Measurements from ENCODE around the gene ERFE. TPM values are rescaled to one million over a fixed set of nuclear protein-coding genes. Genes with fewer than 3 reads are reported as not detected.
A peak's percentile ranks its signal among the peaks of the same experiment; 100 is the strongest.

The ERFE gene
- total and polyA plus RNA-seq, 2 of the 4 experiments (the other 2 are of a cell fraction), result 1.3 to 3.5 TPM

- Histone ChIP-seq H3K4ac (ENCODE audit: low read depth, low read length) (no peak overlapping the region), H3K23ac (ENCODE audit: low read depth, low read length) (no peak overlapping the region), H2BK5ac (ENCODE audit: low read depth, low read length, poor library complexity, severe bottlenecking) (no peak overlapping the region), H4K91ac (ENCODE audit: insufficient read depth, low read depth, low read length) (no peak overlapping the region), H3K27ac (ENCODE audit: insufficient read depth, low read length) (no peak overlapping the region), H3K4me3 (ENCODE audit: insufficient read depth, low read depth, low read length) (no peak overlapping the region), H3K4me1 (ENCODE audit: control insufficient read depth, insufficient read depth, low read length) (peaks cover 19% of the 10 kb centered on the region), H4K8ac (ENCODE audit: low read depth in 2 of 2, low read length in 2 of 2) (no peak overlapping the region), H3K79me1 (ENCODE audit: low read depth in 1 of 2, low read length in 2 of 2) (no peaks in the 10 kb centered on the region; a peak in 1 of 4 replicates), H2BK120ac (ENCODE audit: low read depth, low read length) (no peak overlapping the region), H4K5ac (ENCODE audit: low read depth, low read length) (no peak overlapping the region), H3K9me1 (ENCODE audit: insufficient read depth, low read length) (0 out of 2 replicates have a peak, but pooled peaks cover 7% of the 10 kb centered on the region), H2AFZ (replicated peaks; ENCODE audit: low read length, poor library complexity) (peak overlapping the region; percentile 87), H2BK15ac (ENCODE audit: low read depth, low read length) (no peak overlapping the region; the same call in 2 of the 3 replicates), H3K9ac (ENCODE audit: low read depth, low read length) (no peak overlapping the region), H4K20me1 (ENCODE audit: insufficient read depth, low read length) (no peaks in the 10 kb centered on the region), H2AK5ac (ENCODE audit: low read depth, low read length) (peak overlapping the region; percentile 47; the same call in 1 of the 2 replicates), H3K27me3 (ENCODE audit: control insufficient read depth, insufficient read depth, low read length) (no peaks in the 10 kb centered on the region; the same call in 1 of the 2 replicates), H3K4me2 (ENCODE audit: low read depth, low read length) (no peak overlapping the region), H2AK9ac (replicated peaks; ENCODE audit: low read depth, low read length, poor library complexity) (peak overlapping the region; percentile 59), H3K18ac (ENCODE audit: low read depth, low read length) (no peak overlapping the region), H3K36me3 (ENCODE audit: control insufficient read depth, insufficient read depth, low read length) (no peaks in the 10 kb centered on the region), H2BK20ac (ENCODE audit: low read depth, low read length) (no peak overlapping the region), H3K56ac (ENCODE audit: extremely low read depth, insufficient read depth, low read length) (no peak overlapping the region), H3K9me3 (ENCODE audit: control insufficient read depth, insufficient read depth, low read length) (no peaks in the 10 kb centered on the region), H3K14ac (replicated peaks; ENCODE audit: low read depth, low read length) (no peak overlapping the region)
- ChIA-PET CTCF (no interaction called here), POLR2A (ENCODE audit: unreplicated experiment) (no interaction called here)
- ATAC-seq (ENCODE audit: low read depth) (no peak), DNase-seq (no peak)
- intact Hi-C loops (cut with micrococcal nuclease), result no loop called here
- no TSS peak for BruUV-seq (replicated peaks)
- in situ Hi-C loops (cut with MboI; ENCODE audit: low sequenced_read_pairs), result no loop called here
- dilution Hi-C loops (cut with HindIII; ENCODE audit: low sequenced_read_pairs, unreplicated experiment), result no loop called here
- WGBS, 2 experiments (ENCODE audit: extremely low coverage in 2 of 2, insufficient read length in 1 of 2), result 71% methylated on average over 6 of the region's 21 CpGs; no CpG with 5 or more reads in 1 of the 2 experiments
- TF ChIP-seq, protein P1, sequence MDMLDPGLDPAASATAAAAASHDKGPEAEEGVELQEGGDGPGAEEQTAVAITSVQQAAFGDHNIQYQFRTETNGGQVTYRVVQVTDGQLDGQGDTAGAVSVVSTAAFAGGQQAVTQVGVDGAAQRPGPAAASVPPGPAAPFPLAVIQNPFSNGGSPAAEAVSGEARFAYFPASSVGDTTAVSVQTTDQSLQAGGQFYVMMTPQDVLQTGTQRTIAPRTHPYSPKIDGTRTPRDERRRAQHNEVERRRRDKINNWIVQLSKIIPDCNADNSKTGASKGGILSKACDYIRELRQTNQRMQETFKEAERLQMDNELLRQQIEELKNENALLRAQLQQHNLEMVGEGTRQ (IDR thresholded peaks at IDR 0.05; ENCODE audit: low read depth, low read length), result no peak
- TF ChIP-seq POLR2A (IDR thresholded peaks at IDR 0.05; ENCODE audit: low read depth, low read length) (no peak), RFX5 (IDR thresholded peaks at IDR 0.05; ENCODE audit: low read depth, low read length) (no peak), CHD1 (IDR thresholded peaks at IDR 0.05; ENCODE audit: low read depth, low read length) (no peak), MAFK (IDR thresholded peaks at IDR 0.05; ENCODE audit: low read depth, low read length) (no peak), FOS (IDR thresholded peaks at IDR 0.05; ENCODE audit: low read depth, low read length) (no peak), MXI1 (IDR thresholded peaks at IDR 0.05; ENCODE audit: borderline replicate concordance, low read depth, low read length) (no peak), RCOR1 (IDR thresholded peaks at IDR 0.05; ENCODE audit: insufficient replicate concordance, low read length) (no peak)
Measured at GRCh38 chr2:238158018-238158508, 707 bp upstream of the ERFE start.

All from IMR-90 (cell line).